Measurements from ENCODE around the gene NME2.
"Not testable (repeated sequence)": the region's sequence is repeated elsewhere in the genome, so short reads cannot be mapped to it uniquely, and the experiment has no call there.

NME2 gene

GRCh38 chr17:51166198-51166986 lies at the start of gene NME2:
NME2 (plus strand) TSS chr17:51166411; CDS start chr17:51166831, 420 bp downstream.
- DNase-seq (ENCODE audit: low spot score): peak; percentile 89

GRCh38 chr17:51118330-51119195 lies 47.6 kb upstream of the NME2 start:
- DNase-seq (ENCODE audit: low spot score): no peak

- DNase-seq (ENCODE audit: low spot score): peak; percentile 68
These were observed 46.5 kb upstream of the NME2 start for GRCh38 chr17:51119415-51120356.

- peak; percentile 56 for DNase-seq (ENCODE audit: low spot score)
These were observed 45.9 kb upstream of the NME2 start for GRCh38 chr17:51120357-51120738.

GRCh38 chr17:51120739-51121619 lies 45.2 kb upstream of the NME2 start, which contains the start of gene SPAG9:
SPAG9 (minus strand) TSS chr17:51120868; CDS start chr17:51120656, 212 bp downstream.
- peak; percentile 95 for DNase-seq (ENCODE audit: low spot score)

- peak; percentile 99 for DNase-seq (ENCODE audit: low spot score)
These were observed 44.4 kb upstream of the NME2 start for GRCh38 chr17:51121620-51122472.

GRCh38 chr17:51122473-51123115 lies 43.6 kb upstream of the NME2 start:
- DNase-seq (ENCODE audit: low spot score): not testable (repeated sequence)

- DNase-seq (ENCODE audit: low spot score): no peak
These were observed 41.3 kb upstream of the NME2 start for GRCh38 chr17:51124640-51125503.

- no peak for DNase-seq (ENCODE audit: low spot score)
These were observed 38.1 kb upstream of the NME2 start for GRCh38 chr17:51128076-51128475.

GRCh38 chr17:51132964-51133319 lies 33.3 kb upstream of the NME2 start:
- DNase-seq (ENCODE audit: low spot score): no peak

- DNase-seq (ENCODE audit: low spot score): no peak
These were observed 32.8 kb upstream of the NME2 start for GRCh38 chr17:51133365-51133764.

GRCh38 chr17:51135956-51136355 lies 30.3 kb upstream of the NME2 start:
- no peak for DNase-seq (ENCODE audit: low spot score)

- no peak for DNase-seq (ENCODE audit: low spot score)
These were observed 23.6 kb upstream of the NME2 start for GRCh38 chr17:51142597-51142996.

- no peak for DNase-seq (ENCODE audit: low spot score)
These were observed 21.8 kb upstream of the NME2 start for GRCh38 chr17:51144266-51145022.

- no peak for DNase-seq (ENCODE audit: low spot score)
These were observed 18.6 kb upstream of the NME2 start for GRCh38 chr17:51147650-51148049.

- no peak for DNase-seq (ENCODE audit: low spot score)
These were observed 17.0 kb upstream of the NME2 start for GRCh38 chr17:51149163-51149562.

GRCh38 chr17:51150932-51151331 lies 15.3 kb upstream of the NME2 start:
- no peak for DNase-seq (ENCODE audit: low spot score)

GRCh38 chr17:51152766-51153209 lies 13.4 kb upstream of the NME2 start:
- DNase-seq (ENCODE audit: low spot score): peak; percentile 71
